ENCODE results near the gene PLA2G1B. TPM values are rescaled to one million over a fixed set of nuclear protein-coding genes. Genes with fewer than 3 reads are reported as not detected.

The PLA2G1B gene
- total RNA-seq, 2 experiments from 2014 or later = not detected

GRCh38 chr12:120367233-120367923 lies 39.8 kb upstream of the PLA2G1B start:
- intact Hi-C loops (cut with micrococcal nuclease; ENCODE audit: unreplicated experiment) = no loop called here
- no peak overlapping the region for H3K4me3 ChIP-seq (ENCODE audit: low read depth, low read length, poor library complexity, severe bottlenecking)
- no peaks in the 10 kb centered on the region for H3K79me2 ChIP-seq (ENCODE audit: insufficient read depth, low read depth, low read length)
- no peaks in the 10 kb centered on the region for H3K9me3 ChIP-seq (ENCODE audit: low read length)
- H3K36me3 ChIP-seq (ENCODE audit: insufficient read depth, low read length) = no peaks in the 10 kb centered on the region
- no peaks in the 10 kb centered on the region for H3K4me1 ChIP-seq (ENCODE audit: insufficient read depth, low read length, poor library complexity, severe bottlenecking)
- ChIA-PET POLR2A (interaction anchor here (0.6 to 1.1 kb wide), 4 partner anchors 12 to 67 kb away, joined by 3 to 7 read pairs (median 6); no protein-coding TSS in a partner anchor), CTCF (ENCODE audit: unreplicated experiment) (interaction anchor here (0.6 to 1.3 kb wide), 2 partner anchors 9 to 214 kb away, joined by 3 to 7 read pairs; partner anchors contain the start of gene POP5)
- TF ChIP-seq CTCF (conservative IDR thresholded peaks at IDR 0.05; ENCODE audit: low read length) (peak; percentile 75), EZH2phosphoT487 (IDR thresholded peaks at IDR 0.05; ENCODE audit: borderline replicate concordance, low read depth, low read length) (no peak)
- no peak overlapping the region for H3K4me2 ChIP-seq (ENCODE audit: low read length)
- H3K9me2 ChIP-seq (ENCODE audit: insufficient read depth, low read length) = no peaks in the 10 kb centered on the region
- no peak for DNase-seq (ENCODE audit: low spot score)
- H4K20me1 ChIP-seq (ENCODE audit: insufficient read depth, low read length) = no peaks in the 10 kb centered on the region
- no peak overlapping the region for H3K27ac ChIP-seq (ENCODE audit: low read depth, low read length, poor library complexity, severe bottlenecking)
- no peak overlapping the region for H2AFZ ChIP-seq (ENCODE audit: low read length)
- no TSS peak for BruUV-seq (replicated peaks)

GRCh38 chr12:120366845-120367232 lies 39.3 kb upstream of the PLA2G1B start:
- intact Hi-C loops (cut with micrococcal nuclease; ENCODE audit: unreplicated experiment) = no loop called here
- CTCF ChIA-PET (ENCODE audit: unreplicated experiment) = interaction anchor here (0.6 to 1.3 kb wide), 2 partner anchors 10 to 214 kb away, joined by 3 to 7 read pairs; partner anchors contain the start of gene POP5

GRCh38 chr12:120366341-120366705 lies 38.7 kb upstream of the PLA2G1B start:
- no peak overlapping the region for H2AFZ ChIP-seq (ENCODE audit: low read length)
- no TSS peak for BruUV-seq (replicated peaks)
- ChIA-PET CTCF (ENCODE audit: unreplicated experiment) (interaction anchor here (1.3 kb wide), 1 partner anchor 10 kb away, joined by 3 read pairs; no protein-coding TSS in a partner anchor), POLR2A (interaction anchor here (1.1 kb wide), 1 partner anchor 49 kb away, joined by 5 read pairs; no protein-coding TSS in a partner anchor)
- no peak overlapping the region for H3K4me3 ChIP-seq (ENCODE audit: low read depth, low read length, poor library complexity, severe bottlenecking)
- H3K36me3 ChIP-seq (ENCODE audit: insufficient read depth, low read length) = no peaks in the 10 kb centered on the region
- no peak overlapping the region for H3K27ac ChIP-seq (ENCODE audit: low read depth, low read length, poor library complexity, severe bottlenecking)
- intact Hi-C loops (cut with micrococcal nuclease; ENCODE audit: unreplicated experiment) = no loop called here
- no peaks in the 10 kb centered on the region for H4K20me1 ChIP-seq (ENCODE audit: insufficient read depth, low read length)
- H3K4me1 ChIP-seq (ENCODE audit: insufficient read depth, low read length, poor library complexity, severe bottlenecking) = no peaks in the 10 kb centered on the region
- no peak overlapping the region for H3K4me2 ChIP-seq (ENCODE audit: low read length)
- TF ChIP-seq EZH2phosphoT487 (IDR thresholded peaks at IDR 0.05; ENCODE audit: borderline replicate concordance, low read depth, low read length) (no peak), CTCF (conservative IDR thresholded peaks at IDR 0.05; ENCODE audit: low read length) (no peak)
- H3K9me2 ChIP-seq (ENCODE audit: insufficient read depth, low read length) = no peaks in the 10 kb centered on the region
- DNase-seq (ENCODE audit: low spot score) = no peak
- no peaks in the 10 kb centered on the region for H3K9me3 ChIP-seq (ENCODE audit: low read length)
- H3K79me2 ChIP-seq (ENCODE audit: insufficient read depth, low read depth, low read length) = no peaks in the 10 kb centered on the region

More at GRCh38 chr12:120366845-120367232, 39.3 kb upstream of the PLA2G1B start:
- BruUV-seq (replicated peaks) = no TSS peak
- H3K9me2 ChIP-seq (ENCODE audit: insufficient read depth, low read length) = no peaks in the 10 kb centered on the region
- no peak overlapping the region for H2AFZ ChIP-seq (ENCODE audit: low read length)
- H4K20me1 ChIP-seq (ENCODE audit: insufficient read depth, low read length) = no peaks in the 10 kb centered on the region
- H3K9me3 ChIP-seq (ENCODE audit: low read length) = no peaks in the 10 kb centered on the region
- no peaks in the 10 kb centered on the region for H3K4me1 ChIP-seq (ENCODE audit: insufficient read depth, low read length, poor library complexity, severe bottlenecking)
- no peak overlapping the region for H3K27ac ChIP-seq (ENCODE audit: low read depth, low read length, poor library complexity, severe bottlenecking)
- no peak for TF ChIP-seq EZH2phosphoT487 (IDR thresholded peaks at IDR 0.05; ENCODE audit: borderline replicate concordance, low read depth, low read length)
- no peaks in the 10 kb centered on the region for H3K79me2 ChIP-seq (ENCODE audit: insufficient read depth, low read depth, low read length)
- no peak overlapping the region for H3K4me3 ChIP-seq (ENCODE audit: low read depth, low read length, poor library complexity, severe bottlenecking)
- H3K4me2 ChIP-seq (ENCODE audit: low read length) = no peak overlapping the region
- POLR2A ChIA-PET = interaction anchor here (0.6 to 1.1 kb wide), 4 partner anchors 12 to 67 kb away, joined by 3 to 7 read pairs (median 6); no protein-coding TSS in a partner anchor
- DNase-seq (ENCODE audit: low spot score) = no peak
- H3K36me3 ChIP-seq (ENCODE audit: insufficient read depth, low read length) = no peaks in the 10 kb centered on the region
